Breast epithelium (tissue), 3 donors: ENCODE measurements around the gene NPRL2.

Experiments
- CTCF ChIP-seq, 3 donors: fragments of 450-650 bp; IDR thresholded peaks; one replicate each; pipeline ENCODE4 v1.5.1; 2016 to 2017; ENCODE audit warnings: antibody characterized with exemption in 3 of 3, mild to moderate bottlenecking in 3 of 3, moderate library complexity in 3 of 3
- POLR2AphosphoS5 ChIP-seq, 3 donors: sonication (generic); formaldehyde crosslinking; IDR thresholded peaks; one replicate each; pipeline ENCODE4 v1.6.1; 2017; ENCODE audit warnings: antibody characterized with exemption in 3 of 3

GRCh38 chr3:50314816-50315215 is 35.8 kb downstream of the NPRL2 start:
- no peak for TF ChIP-seq CTCF (IDR thresholded peaks at IDR 0.05)
- no peak for TF ChIP-seq POLR2AphosphoS5 (IDR thresholded peaks at IDR 0.05)
